ENCODE results near the gene ATP4B.

GRCh38 chr13:113623491-113624234 lies 34.3 kb downstream of the ATP4B start:
- TF ChIP-seq, protein P1, sequence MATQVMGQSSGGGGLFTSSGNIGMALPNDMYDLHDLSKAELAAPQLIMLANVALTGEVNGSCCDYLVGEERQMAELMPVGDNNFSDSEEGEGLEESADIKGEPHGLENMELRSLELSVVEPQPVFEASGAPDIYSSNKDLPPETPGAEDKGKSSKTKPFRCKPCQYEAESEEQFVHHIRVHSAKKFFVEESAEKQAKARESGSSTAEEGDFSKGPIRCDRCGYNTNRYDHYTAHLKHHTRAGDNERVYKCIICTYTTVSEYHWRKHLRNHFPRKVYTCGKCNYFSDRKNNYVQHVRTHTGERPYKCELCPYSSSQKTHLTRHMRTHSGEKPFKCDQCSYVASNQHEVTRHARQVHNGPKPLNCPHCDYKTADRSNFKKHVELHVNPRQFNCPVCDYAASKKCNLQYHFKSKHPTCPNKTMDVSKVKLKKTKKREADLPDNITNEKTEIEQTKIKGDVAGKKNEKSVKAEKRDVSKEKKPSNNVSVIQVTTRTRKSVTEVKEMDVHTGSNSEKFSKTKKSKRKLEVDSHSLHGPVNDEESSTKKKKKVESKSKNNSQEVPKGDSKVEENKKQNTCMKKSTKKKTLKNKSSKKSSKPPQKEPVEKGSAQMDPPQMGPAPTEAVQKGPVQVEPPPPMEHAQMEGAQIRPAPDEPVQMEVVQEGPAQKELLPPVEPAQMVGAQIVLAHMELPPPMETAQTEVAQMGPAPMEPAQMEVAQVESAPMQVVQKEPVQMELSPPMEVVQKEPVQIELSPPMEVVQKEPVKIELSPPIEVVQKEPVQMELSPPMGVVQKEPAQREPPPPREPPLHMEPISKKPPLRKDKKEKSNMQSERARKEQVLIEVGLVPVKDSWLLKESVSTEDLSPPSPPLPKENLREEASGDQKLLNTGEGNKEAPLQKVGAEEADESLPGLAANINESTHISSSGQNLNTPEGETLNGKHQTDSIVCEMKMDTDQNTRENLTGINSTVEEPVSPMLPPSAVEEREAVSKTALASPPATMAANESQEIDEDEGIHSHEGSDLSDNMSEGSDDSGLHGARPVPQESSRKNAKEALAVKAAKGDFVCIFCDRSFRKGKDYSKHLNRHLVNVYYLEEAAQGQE (IDR thresholded peaks at IDR 0.05; ENCODE audit: insufficient read depth in 1 of 2, low read depth in 2 of 2, low read length in 2 of 2), result no peak
- no peak for TF ChIP-seq POLR2AphosphoS5 (IDR thresholded peaks at IDR 0.05; ENCODE audit: low read depth, low read length)
- no peak for TF ChIP-seq FOXP2 (optimal IDR thresholded peaks at IDR 0.05; ENCODE audit: borderline replicate concordance, extremely low read depth, extremely low read length, insufficient read depth)
